Measurements from ENCODE around the gene EVPL.

EVPL gene

DNA sequence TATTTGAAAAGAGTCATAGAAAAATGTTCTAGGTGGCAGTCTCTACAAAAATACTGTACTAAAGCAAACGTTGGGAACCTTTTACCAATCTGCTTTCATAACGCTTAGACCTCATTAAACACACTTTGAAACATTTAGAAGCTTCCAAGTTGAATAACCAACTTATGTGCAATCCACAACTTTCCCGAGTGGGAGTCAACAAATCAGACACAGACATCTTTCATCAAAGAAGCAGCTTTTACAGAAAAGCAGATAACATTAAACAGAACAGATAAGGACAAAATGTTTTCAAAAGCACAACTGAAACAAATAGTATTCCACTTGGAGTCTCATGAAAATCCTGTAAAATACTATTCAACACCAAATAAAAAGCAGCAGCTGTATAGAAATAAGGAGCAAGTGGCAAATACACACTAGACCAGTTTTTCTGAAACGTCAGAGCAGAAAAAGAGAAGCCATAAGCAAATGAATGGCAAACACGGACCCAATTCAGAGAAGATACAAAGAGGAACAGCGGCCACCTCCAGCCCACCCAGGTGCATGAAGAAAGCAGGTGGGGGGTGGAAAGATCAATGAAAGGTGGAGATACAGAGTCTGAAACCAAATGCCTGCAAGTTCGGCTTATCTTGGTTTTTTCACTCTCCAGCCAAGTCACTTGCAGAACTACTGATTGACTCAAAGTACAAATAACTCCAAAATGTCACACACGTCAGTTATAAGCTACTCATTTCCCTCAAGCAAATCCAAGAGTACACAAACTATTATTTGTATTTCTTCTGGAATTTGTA, 67.9 kb downstream of the EVPL start:
- no peak for DNase-seq (ENCODE audit: low spot score)
- Histone ChIP-seq H3K4me3 (no peak overlapping the region), H3K27ac (no peak overlapping the region)

More for the DNA sequence above, 67.9 kb downstream of the EVPL start:
- no peak for TF ChIP-seq CTCF (IDR thresholded peaks at IDR 0.05)
